Measurements from ENCODE around the gene GFOD2. TPM values are rescaled to one million over a fixed set of nuclear protein-coding genes. Genes with fewer than 3 reads are reported as not detected.

The GFOD2 gene
- total RNA-seq, 2 experiments from 2014 or later: 7.3 to 8.2 TPM

DNA sequence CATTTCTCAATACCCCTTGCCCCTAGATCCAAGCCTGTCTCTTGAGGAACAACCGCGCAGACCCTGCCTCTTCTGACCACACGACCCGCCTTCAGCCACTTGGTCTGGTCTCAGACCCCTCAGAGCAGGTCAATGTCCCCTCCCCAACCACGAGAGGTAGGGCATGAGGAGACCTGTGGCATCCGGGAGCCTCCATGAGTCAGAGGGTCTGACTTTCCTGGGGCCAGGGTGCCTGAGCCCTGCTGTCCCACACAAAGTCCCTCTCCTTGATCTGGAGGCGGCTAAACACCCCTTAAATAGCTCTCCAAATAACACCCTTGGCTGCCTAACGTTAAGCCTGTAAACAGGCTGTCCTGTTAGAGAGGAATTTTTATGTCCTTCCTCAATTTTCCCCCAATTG lies 69.1 kb downstream of the GFOD2 start:
- Mint-ChIP-seq H3K27ac (no peak overlapping the region), H3K36me3 (ENCODE audit: low read depth) (peaks cover 28% of the 10 kb centered on the region), H3K9me3 (no peaks in the 10 kb centered on the region), H3K27me3 (ENCODE audit: low read depth) (no peaks in the 10 kb centered on the region), H3K4me3 (no peak overlapping the region), H3K4me1 (ENCODE audit: low read depth) (peaks cover 9% of the 10 kb centered on the region)
- CTCF ChIA-PET: interaction anchor here (1.3 to 3.8 kb wide), 2 partner anchors 8 to 103 kb away, joined by 4 to 10 read pairs; no protein-coding TSS in a partner anchor
- intact Hi-C loops (cut with micrococcal nuclease): no loop called here
- DNase-seq: no peak

DNA sequence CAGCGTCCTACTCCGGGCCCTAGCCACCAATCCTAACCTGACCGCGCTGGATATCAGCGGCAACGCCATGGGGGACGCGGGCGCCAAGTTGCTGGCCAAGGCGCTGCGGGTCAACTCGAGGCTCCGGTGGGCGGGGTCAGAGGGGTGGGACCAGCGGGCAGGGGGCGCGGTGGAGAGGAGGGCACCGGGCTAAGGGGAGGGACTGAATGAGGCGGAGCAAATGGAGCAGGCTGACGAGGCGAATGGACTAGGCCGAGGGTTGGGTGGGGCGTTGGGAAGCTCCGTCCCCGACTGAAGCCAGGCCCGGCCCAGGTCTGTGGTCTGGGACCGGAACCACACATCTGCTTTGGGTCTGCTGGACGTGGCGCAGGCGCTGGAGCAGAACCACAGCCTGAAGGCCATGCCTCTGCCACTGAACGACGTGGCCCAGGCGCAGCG lies 69.6 kb downstream of the GFOD2 start:
- H3K4me1 Mint-ChIP-seq (ENCODE audit: low read depth): peaks cover 10% of the 10 kb centered on the region
- no peak for DNase-seq
- H3K4me3 Mint-ChIP-seq: no peak overlapping the region
- H3K9me3 Mint-ChIP-seq: no peaks in the 10 kb centered on the region
- no peaks in the 10 kb centered on the region for H3K27me3 Mint-ChIP-seq (ENCODE audit: low read depth)
- H3K36me3 Mint-ChIP-seq (ENCODE audit: low read depth): peaks cover 28% of the 10 kb centered on the region
- CTCF ChIA-PET: interaction anchor here (0.6 to 3.8 kb wide), 3 partner anchors 9 to 103 kb away, joined by 3 to 10 read pairs (median 4); no protein-coding TSS in a partner anchor
- no peak overlapping the region for H3K27ac Mint-ChIP-seq
- intact Hi-C loops (cut with micrococcal nuclease): no loop called here

DNA sequence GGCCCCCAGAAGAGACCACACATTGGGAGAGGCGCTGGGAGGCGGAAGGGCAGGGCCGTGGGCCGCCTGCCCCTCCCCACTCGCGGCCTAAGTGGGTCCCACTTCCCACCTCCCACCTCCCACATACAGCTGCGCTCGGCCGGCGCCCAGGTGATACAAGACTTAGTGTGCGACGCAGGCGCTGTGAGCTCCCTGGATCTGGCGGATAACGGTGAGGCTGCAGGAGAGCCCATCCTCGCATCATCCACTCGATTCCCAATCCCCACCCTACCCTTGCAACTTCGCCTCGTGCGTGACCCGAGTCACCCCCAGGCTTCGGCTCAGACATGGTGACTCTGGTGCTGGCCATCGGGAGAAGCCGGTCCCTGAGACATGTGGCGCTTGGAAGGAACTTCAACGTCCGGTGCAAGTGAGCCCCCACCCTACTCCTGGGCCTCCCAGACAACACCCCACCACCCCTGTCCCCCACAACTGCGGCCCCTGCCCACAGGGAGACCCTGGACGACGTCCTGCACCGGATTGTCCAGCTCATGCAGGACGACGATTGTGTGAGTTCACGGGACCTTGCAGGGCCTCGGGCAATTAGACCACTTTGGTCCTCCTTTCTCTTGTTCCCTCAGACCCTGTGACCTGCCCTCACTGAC lies 70.2 kb downstream of the GFOD2 start:
- Mint-ChIP-seq H3K9me3 (no peaks in the 10 kb centered on the region), H3K4me1 (ENCODE audit: low read depth) (peaks cover 14% of the 10 kb centered on the region), H3K4me3 (no peak overlapping the region), H3K36me3 (ENCODE audit: low read depth) (peaks cover 28% of the 10 kb centered on the region), H3K27me3 (ENCODE audit: low read depth) (no peaks in the 10 kb centered on the region), H3K27ac (no peak overlapping the region)
- CTCF ChIA-PET: interaction anchor here (0.6 to 7.7 kb wide), 4 partner anchors 21 to 135 kb away, joined by 3 to 168 read pairs (median 6); no protein-coding TSS in a partner anchor
- DNase-seq: no peak
- intact Hi-C loops (cut with micrococcal nuclease): no loop called here

DNA sequence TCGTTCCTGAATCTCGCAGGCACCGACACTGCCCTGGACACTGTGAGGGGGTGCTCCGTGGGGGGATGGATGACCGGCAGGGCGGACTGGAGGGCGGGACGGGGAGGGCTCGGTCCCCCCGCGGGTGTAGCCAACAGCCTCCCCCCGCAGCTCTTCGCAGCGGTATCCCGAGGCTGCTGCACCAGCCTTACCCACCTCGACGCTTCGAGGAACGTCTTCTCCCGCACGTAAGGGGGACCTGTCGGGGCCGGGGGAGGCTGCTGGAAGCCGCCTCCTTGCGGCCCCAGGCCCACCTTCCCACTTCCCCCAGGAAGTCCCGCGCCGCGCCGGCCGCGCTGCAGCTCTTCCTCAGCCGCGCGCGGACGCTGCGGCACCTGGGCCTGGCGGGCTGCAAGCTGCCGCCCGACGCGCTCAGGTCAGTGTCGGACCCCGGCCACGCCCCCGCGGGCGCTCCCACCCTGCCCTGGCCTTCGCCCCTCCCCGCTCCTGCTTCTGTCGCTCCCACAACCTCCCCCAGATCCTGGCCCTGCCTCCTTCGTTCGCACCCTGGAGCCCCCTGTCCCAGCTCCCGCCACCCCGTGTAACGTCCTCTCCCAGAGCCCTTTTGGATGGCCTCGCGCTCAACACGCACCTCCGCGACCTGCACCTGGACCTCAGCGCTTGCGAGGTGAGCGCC lies 70.9 kb downstream of the GFOD2 start:
- H3K27me3 Mint-ChIP-seq (ENCODE audit: low read depth): no peaks in the 10 kb centered on the region
- H3K9me3 Mint-ChIP-seq: no peaks in the 10 kb centered on the region
- CTCF ChIA-PET: interaction anchor here (1.4 to 7.7 kb wide), 2 partner anchors 102 to 134 kb away, joined by 3 to 168 read pairs; no protein-coding TSS in a partner anchor
- DNase-seq: no peak
- no peak overlapping the region for H3K4me3 Mint-ChIP-seq
- intact Hi-C loops (cut with micrococcal nuclease): no loop called here
- peaks cover 14% of the 10 kb centered on the region for H3K4me1 Mint-ChIP-seq (ENCODE audit: low read depth)
- H3K36me3 Mint-ChIP-seq (ENCODE audit: low read depth): peaks cover 28% of the 10 kb centered on the region
- no peak overlapping the region for H3K27ac Mint-ChIP-seq

GRCh38 chr16:67647681-67648080 lies 71.4 kb downstream of the GFOD2 start:
- Mint-ChIP-seq H3K27me3 (ENCODE audit: low read depth) (no peaks in the 10 kb centered on the region), H3K4me1 (ENCODE audit: low read depth) (peaks cover 14% of the 10 kb centered on the region), H3K36me3 (ENCODE audit: low read depth) (peaks cover 28% of the 10 kb centered on the region), H3K9me3 (no peaks in the 10 kb centered on the region), H3K27ac (no peak overlapping the region), H3K4me3 (no peak overlapping the region)
- intact Hi-C loops (cut with micrococcal nuclease): no loop called here
- DNase-seq: no peak
- CTCF ChIA-PET: interaction anchor here (1.4 to 7.7 kb wide), 2 partner anchors 102 to 134 kb away, joined by 3 to 168 read pairs; no protein-coding TSS in a partner anchor

- no peaks in the 10 kb centered on the region for H3K9me3 Mint-ChIP-seq
- intact Hi-C loops (cut with micrococcal nuclease): no loop called here
- no peaks in the 10 kb centered on the region for H3K27me3 Mint-ChIP-seq (ENCODE audit: low read depth)
- H3K4me3 Mint-ChIP-seq: no peak overlapping the region
- peaks cover 14% of the 10 kb centered on the region for H3K4me1 Mint-ChIP-seq (ENCODE audit: low read depth)
- CTCF ChIA-PET: interaction anchor here (6.2 to 7.7 kb wide), 2 partner anchors 101 to 126 kb away, joined by 84 to 168 read pairs; no protein-coding TSS in a partner anchor
- no peak overlapping the region for H3K27ac Mint-ChIP-seq
- DNase-seq: no peak
- H3K36me3 Mint-ChIP-seq (ENCODE audit: low read depth): peaks cover 27% of the 10 kb centered on the region
These were observed 71.9 kb downstream of the GFOD2 start for GRCh38 chr16:67647111-67647651.

- intact Hi-C loops (cut with micrococcal nuclease): loop anchor here (1.0 kb wide), 3 partner anchors 15 to 164 kb away; partner anchors contain the start of genes ACD, ATP6V0D1 and PARD6A
- CTCF ChIA-PET: interaction anchor here (0.6 to 7.7 kb wide), 17 partner anchors 10 to 174 kb away, joined by 3 to 168 read pairs (median 7); partner anchors contain the start of genes ACD, CTCF and PARD6A
- H3K27me3 Mint-ChIP-seq (ENCODE audit: low read depth): no peaks in the 10 kb centered on the region
- no peak for DNase-seq
- H3K27ac Mint-ChIP-seq: peak overlapping the region; percentile 91
- peaks cover 18% of the 10 kb centered on the region for H3K36me3 Mint-ChIP-seq (ENCODE audit: low read depth)
- H3K4me1 Mint-ChIP-seq (ENCODE audit: low read depth): peaks cover 13% of the 10 kb centered on the region
- H3K9me3 Mint-ChIP-seq: no peaks in the 10 kb centered on the region
- peak overlapping the region; percentile 83 for H3K4me3 Mint-ChIP-seq
These were observed 73.6 kb downstream of the GFOD2 start for GRCh38 chr16:67645397-67646121.

DNA sequence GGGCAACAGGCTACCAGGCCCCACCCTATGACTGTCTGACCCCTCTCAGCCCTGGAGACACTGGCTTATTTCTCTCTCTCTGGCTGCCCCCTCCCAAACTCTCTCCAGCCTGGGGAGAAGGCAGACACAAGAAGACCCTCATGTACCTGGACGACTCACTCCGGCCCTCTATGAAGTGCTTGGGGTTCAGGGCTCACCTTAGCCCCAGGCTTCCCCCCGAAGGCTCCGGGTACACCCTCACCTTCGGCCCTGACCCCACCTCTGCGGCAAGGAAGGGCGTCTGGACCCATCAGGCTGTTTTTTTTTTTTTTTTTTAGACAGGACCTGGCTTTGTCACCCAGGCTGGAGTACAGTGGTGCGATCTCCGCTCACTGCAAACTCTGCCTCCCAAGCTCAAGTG lies 75.1 kb downstream of the GFOD2 start:
- intact Hi-C loops (cut with micrococcal nuclease): loop anchor here (1.0 kb wide), 2 partner anchors 82 to 97 kb away; partner anchors contain the start of gene CTCF
- Mint-ChIP-seq H3K27ac (peak overlapping the region; percentile 82), H3K27me3 (ENCODE audit: low read depth) (no peaks in the 10 kb centered on the region), H3K9me3 (no peaks in the 10 kb centered on the region), H3K4me3 (peak overlapping the region; percentile 65), H3K4me1 (ENCODE audit: low read depth) (peaks cover 9% of the 10 kb centered on the region), H3K36me3 (ENCODE audit: low read depth) (peaks cover 9% of the 10 kb centered on the region)
- no peak for DNase-seq
- CTCF ChIA-PET: interaction anchor here (0.6 to 7.7 kb wide), 24 partner anchors 10 to 200 kb away, joined by 3 to 168 read pairs (median 4); partner anchors contain the start of genes ACD, CTCF and PARD6A

DNA sequence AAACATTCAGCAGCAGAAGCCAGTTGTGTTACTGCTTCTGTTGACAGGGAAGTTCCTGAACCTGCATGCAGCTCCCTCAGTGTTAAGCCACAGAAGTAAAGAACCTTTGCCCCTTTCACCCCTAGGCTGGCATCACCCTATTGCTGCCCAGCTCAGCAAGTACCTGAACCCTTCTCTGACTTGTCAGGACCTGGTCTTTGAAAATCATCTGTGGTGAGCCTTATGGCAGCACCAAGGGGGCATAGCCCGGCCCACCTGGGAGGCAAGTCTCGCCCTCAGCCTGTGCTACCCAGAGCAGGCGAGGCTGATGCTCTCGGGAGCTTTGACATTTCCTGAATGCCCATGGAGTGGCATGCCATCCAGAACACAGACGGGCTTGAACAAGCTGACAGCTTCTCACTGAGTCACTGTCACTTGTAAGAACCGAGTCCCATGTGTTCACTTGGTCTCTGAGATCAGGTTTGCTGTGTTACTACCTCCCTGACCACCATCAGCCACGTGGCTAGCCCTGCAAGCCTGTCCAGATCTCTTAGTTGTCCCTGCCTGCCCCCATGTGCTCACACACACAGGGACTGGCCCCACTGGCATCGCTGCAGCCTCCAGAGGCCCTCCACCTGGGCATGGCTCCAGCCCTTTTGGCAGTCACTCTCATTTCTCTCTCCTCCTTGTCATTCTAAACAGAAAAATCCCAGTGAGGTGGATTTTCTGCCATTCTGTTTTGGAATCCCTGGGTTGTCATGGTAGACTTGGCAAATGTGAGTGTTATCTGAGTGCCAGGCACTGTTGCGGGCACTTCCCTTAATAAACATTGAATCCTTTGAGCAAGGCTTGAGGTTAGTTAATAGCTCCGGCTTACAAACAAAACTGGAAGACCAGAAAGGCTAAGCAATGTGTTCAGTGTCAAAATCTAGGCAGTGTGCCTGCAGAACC lies 77.1 kb downstream of the GFOD2 start:
- Mint-ChIP-seq H3K36me3 (ENCODE audit: low read depth) (peaks cover 5% of the 10 kb centered on the region), H3K4me1 (ENCODE audit: low read depth) (peaks cover 9% of the 10 kb centered on the region), H3K9me3 (no peaks in the 10 kb centered on the region), H3K4me3 (no peak overlapping the region), H3K27ac (no peak overlapping the region), H3K27me3 (ENCODE audit: low read depth) (no peaks in the 10 kb centered on the region)
- CTCF ChIA-PET: interaction anchor here (0.7 to 7.7 kb wide), 5 partner anchors 73 to 917 kb away, joined by 3 to 168 read pairs (median 6); no protein-coding TSS in a partner anchor
- no peak for DNase-seq
- intact Hi-C loops (cut with micrococcal nuclease): no loop called here

GRCh38 chr16:67637625-67638024 lies 81.5 kb downstream of the GFOD2 start:
- DNase-seq: no peak
- Mint-ChIP-seq H3K9me3 (no peaks in the 10 kb centered on the region), H3K27me3 (ENCODE audit: low read depth) (no peaks in the 10 kb centered on the region), H3K4me3 (no peak overlapping the region), H3K27ac (no peak overlapping the region), H3K4me1 (ENCODE audit: low read depth) (no peaks in the 10 kb centered on the region), H3K36me3 (ENCODE audit: low read depth) (peaks cover 13% of the 10 kb centered on the region)
- CTCF ChIA-PET: interaction anchor here (1.1 to 2.9 kb wide), 2 partner anchors 90 to 117 kb away, joined by 5 to 20 read pairs; no protein-coding TSS in a partner anchor
- intact Hi-C loops (cut with micrococcal nuclease): no loop called here

DNA sequence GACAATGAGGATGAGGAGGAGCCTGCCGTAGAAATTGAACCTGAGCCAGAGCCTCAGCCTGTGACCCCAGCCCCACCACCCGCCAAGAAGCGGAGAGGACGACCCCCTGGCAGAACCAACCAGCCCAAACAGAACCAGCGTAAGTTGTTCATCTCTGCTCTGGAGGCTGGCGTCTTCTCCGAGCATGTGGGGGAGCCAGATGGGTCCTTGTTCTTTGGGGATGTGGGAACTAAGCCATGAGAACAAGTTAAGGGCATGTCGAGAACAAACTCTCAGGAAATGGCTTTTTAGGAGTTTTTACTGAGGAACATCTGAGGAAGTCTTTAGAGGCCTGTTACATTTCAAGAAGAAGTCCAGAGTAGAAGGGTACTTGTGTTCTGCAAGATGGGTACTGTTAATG lies 82.4 kb downstream of the GFOD2 start:
- H3K36me3 Mint-ChIP-seq (ENCODE audit: low read depth): peaks cover 19% of the 10 kb centered on the region

More for the DNA sequence above, 82.4 kb downstream of the GFOD2 start:
- H3K4me3 Mint-ChIP-seq: no peak overlapping the region
- H3K4me1 Mint-ChIP-seq (ENCODE audit: low read depth): no peaks in the 10 kb centered on the region
- DNase-seq: no peak
- H3K9me3 Mint-ChIP-seq: no peaks in the 10 kb centered on the region
- intact Hi-C loops (cut with micrococcal nuclease): no loop called here
- H3K27ac Mint-ChIP-seq: peak overlapping the region; percentile 61
- no peaks in the 10 kb centered on the region for H3K27me3 Mint-ChIP-seq (ENCODE audit: low read depth)
- CTCF ChIA-PET: interaction anchor here (1.1 kb wide), 1 partner anchor 116 kb away, joined by 5 read pairs; no protein-coding TSS in a partner anchor
